GM21717 (cell line): Measurements from ENCODE around the gene FAM90A1.
"Not testable (repeated sequence)": the region's sequence is repeated elsewhere in the genome, so short reads cannot be mapped to it uniquely, and the experiment has no call there.

ENCODE experiments used
- ATAC-seq: cut with Tn5 transposase; IDR thresholded peaks from one replicate; pipeline ENCODE4 v1.9.1; 2021; ENCODE audit warnings: mild to moderate bottlenecking, moderate library complexity; ENCODE audit not compliant: unreplicated experiment

Gene FAM90A1

GRCh38 chr12:8233935-8234495 lies 6.6 kb upstream of the FAM90A1 start:
- not testable (repeated sequence) for ATAC-seq

- ATAC-seq, result not testable (repeated sequence)
Observed at GRCh38 chr12:8233300-8233855, 6.0 kb upstream of the FAM90A1 start.

- not testable (repeated sequence) for ATAC-seq
Observed at GRCh38 chr12:8231666-8232608, 4.5 kb upstream of the FAM90A1 start.

GRCh38 chr12:8231049-8231448 lies 3.6 kb upstream of the FAM90A1 start:
- ATAC-seq, result not testable (repeated sequence)

GRCh38 chr12:8229486-8229885 lies 2.1 kb upstream of the FAM90A1 start:
- ATAC-seq, result not testable (repeated sequence)

GRCh38 chr12:8228607-8229006 lies 1.2 kb upstream of the FAM90A1 start:
- ATAC-seq, result not testable (repeated sequence)

GRCh38 chr12:8227732-8228077 lies 287 bp upstream of the FAM90A1 start:
- ATAC-seq, result not testable (repeated sequence)

- ATAC-seq, result no peak
Observed at GRCh38 chr12:8226355-8226754, 1.1 kb downstream of the FAM90A1 start.

GRCh38 chr12:8224782-8225181 lies 2.6 kb downstream of the FAM90A1 start:
- not testable (repeated sequence) for ATAC-seq

- ATAC-seq, result not testable (repeated sequence)
Observed at GRCh38 chr12:8223646-8224045, 3.8 kb downstream of the FAM90A1 start.

GRCh38 chr12:8222303-8222702 lies 5.1 kb downstream of the FAM90A1 start:
- not testable (repeated sequence) for ATAC-seq

- ATAC-seq, result not testable (repeated sequence)
Observed at GRCh38 chr12:8221844-8222243, 5.6 kb downstream of the FAM90A1 start.

- ATAC-seq, result not testable (repeated sequence)
Observed at GRCh38 chr12:8221375-8221774, 6.0 kb downstream of the FAM90A1 start.

GRCh38 chr12:8218711-8219382 lies 8.6 kb downstream of the FAM90A1 start:
- ATAC-seq, result not testable (repeated sequence)

- not testable (repeated sequence) for ATAC-seq
Observed at GRCh38 chr12:8197685-8198308, 29.6 kb downstream of the FAM90A1 start.

GRCh38 chr12:8188088-8188487 lies 39.3 kb downstream of the FAM90A1 start:
- ATAC-seq, result not testable (repeated sequence)

- not testable (repeated sequence) for ATAC-seq
Observed at GRCh38 chr12:8184206-8184605, 43.2 kb downstream of the FAM90A1 start.

GRCh38 chr12:8183346-8183745 lies 44.1 kb downstream of the FAM90A1 start:
- not testable (repeated sequence) for ATAC-seq

GRCh38 chr12:8182923-8183322 lies 44.5 kb downstream of the FAM90A1 start:
- ATAC-seq, result not testable (repeated sequence)

- not testable (repeated sequence) for ATAC-seq
Observed at GRCh38 chr12:8181271-8181670, 46.1 kb downstream of the FAM90A1 start.
